ENCODE results near the gene CADM2.

DNA sequence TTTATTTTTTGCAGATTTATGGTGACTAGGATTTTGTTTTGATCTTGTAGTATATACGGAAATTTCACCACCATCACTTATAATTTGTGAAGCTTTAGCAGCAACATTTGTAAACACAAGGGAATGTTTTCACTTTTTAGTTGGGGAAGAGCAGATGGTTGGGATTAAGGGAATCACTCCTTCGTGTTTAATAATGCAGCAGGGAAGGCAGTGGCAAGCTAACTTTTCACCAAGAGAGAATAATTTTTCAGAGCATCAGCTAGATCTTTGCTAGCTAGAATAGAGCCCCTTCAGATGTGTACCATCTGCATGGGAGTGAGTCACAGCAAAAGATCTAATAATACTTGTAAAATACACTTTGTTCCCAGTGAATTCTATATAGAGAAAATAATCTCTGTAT is 632.7 kb downstream of the CADM2 start:
- TF ChIP-seq, protein P1, sequence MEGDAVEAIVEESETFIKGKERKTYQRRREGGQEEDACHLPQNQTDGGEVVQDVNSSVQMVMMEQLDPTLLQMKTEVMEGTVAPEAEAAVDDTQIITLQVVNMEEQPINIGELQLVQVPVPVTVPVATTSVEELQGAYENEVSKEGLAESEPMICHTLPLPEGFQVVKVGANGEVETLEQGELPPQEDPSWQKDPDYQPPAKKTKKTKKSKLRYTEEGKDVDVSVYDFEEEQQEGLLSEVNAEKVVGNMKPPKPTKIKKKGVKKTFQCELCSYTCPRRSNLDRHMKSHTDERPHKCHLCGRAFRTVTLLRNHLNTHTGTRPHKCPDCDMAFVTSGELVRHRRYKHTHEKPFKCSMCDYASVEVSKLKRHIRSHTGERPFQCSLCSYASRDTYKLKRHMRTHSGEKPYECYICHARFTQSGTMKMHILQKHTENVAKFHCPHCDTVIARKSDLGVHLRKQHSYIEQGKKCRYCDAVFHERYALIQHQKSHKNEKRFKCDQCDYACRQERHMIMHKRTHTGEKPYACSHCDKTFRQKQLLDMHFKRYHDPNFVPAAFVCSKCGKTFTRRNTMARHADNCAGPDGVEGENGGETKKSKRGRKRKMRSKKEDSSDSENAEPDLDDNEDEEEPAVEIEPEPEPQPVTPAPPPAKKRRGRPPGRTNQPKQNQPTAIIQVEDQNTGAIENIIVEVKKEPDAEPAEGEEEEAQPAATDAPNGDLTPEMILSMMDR (IDR thresholded peaks at IDR 0.05), result no peak
- no peak for TF ChIP-seq POLR2A (IDR thresholded peaks at IDR 0.05)
- TF ChIP-seq POLR2AphosphoS5 (IDR thresholded peaks at IDR 0.05), result no peak

All from prostate gland (tissue), 2 donors.